Activated gamma-delta T cell (primary cell): ENCODE measurements around the gene SORL1-AS1.
A peak's percentile ranks its signal among the peaks of the same experiment; 100 is the strongest.

ENCODE experiments used
- DNase-seq: peaks from one replicate; lab custom pipeline; 2025; lab: John Stamatoyannopoulos, UW

SORL1-AS1 gene

GRCh38 chr11:121451986-121452608 is 670 bp downstream of the SORL1-AS1 start, which contains the start of gene SORL1:
TSS of gene SORL1 (plus strand) at chr11:121452314. CDS start at chr11:121452332, 18 bp downstream.
- DNase-seq, result peak; percentile 50

GRCh38 chr11:121451178-121451985 is 1.4 kb downstream of the SORL1-AS1 start:
- DNase-seq, result no peak

- no peak for DNase-seq
Observed at GRCh38 chr11:121450401-121450800, 2.4 kb downstream of the SORL1-AS1 start.

DNA sequence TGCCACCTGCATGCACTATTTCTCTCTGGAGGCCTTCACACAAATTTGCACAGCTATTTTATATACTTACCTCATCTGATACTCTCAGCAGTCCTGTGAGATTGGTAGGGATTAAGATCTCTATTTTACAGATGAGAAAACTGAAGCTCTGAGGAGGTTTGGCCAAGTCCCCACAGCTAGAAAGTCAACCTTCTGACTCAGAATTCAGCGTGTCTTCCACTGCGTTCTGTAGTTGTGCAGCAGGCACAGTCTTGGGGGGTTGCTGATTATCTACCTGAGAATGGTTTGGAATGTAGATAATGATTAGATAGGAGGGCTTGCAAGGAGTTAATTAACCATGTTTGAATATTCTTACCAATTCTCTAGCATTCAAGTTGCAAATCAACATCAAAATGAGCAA is 3.1 kb downstream of the SORL1-AS1 start:
- no peak for DNase-seq

DNA sequence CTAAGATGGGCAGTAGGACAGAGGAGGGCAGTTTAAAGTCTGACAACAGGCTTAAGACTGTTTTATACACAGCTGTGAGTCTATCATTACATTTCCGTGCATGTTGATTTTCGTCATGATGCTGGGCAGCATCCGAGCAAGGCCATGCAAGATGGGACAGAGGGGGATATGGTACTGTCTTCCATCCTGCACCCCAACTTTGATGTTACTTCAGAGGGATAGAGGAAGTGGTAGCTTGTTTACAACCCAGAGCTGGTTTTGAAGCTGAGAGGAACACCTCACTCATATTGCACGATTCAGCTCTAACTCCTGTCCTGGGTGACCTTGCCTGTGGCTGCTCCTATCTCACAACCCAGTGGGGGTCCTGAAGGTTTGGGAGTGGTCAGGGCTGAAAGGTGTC is 3.6 kb downstream of the SORL1-AS1 start:
- no peak for DNase-seq

GRCh38 chr11:121448431-121448941 is 4.3 kb downstream of the SORL1-AS1 start:
- DNase-seq, result no peak

GRCh38 chr11:121448011-121448410 is 4.8 kb downstream of the SORL1-AS1 start:
- DNase-seq, result no peak

DNA sequence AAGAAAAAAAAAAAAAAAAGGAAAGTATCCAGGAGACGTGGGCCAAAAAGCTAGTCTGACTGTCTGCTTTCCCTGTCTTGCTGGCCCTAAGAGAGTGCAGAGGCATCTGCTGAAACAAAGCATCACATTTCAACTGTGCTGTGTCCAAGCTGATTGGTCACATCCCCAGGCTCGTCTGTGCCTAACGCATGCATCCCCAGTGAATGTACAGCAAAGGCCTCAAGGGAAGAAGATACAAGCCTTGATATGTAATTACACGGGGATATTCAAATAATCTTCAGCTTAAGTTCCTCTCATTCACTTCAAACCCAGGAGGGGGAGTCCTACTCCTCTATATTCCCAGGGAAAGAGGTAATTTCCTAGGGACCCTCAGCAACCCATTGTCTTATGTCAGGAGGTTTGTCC is 6.0 kb downstream of the SORL1-AS1 start:
- DNase-seq, result no peak

DNA sequence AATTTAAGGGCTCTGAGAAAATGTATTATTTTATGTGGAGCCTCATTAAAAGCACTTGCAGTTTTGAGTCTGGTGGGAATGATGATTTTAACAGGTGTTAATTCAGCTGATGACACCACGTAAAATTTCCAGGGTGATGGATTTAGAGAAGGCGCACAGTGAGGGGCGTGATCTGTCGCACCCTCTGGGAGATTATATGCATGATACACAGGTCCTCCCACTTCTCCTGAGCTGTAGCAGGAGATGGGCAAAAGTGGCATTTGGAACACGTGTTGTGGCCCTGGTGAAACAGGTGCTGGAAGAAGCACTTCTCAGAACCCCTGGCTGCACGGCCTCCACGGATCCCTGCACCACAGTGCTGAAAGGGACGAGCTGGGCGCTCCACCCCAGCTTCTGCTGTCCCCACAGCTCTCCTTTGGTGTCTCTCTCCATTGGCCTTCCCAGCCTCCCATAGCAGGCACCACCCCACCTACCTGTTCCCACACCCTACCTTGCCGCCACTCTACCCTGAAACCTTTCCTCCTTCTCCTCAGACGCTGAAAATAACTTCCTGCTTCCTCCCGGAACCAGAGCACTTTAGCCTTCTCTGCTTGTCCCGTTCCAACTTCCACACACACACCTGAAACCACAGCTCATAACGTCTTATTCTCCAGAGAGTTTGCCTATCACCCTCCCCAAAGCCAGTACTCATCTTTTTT is 7.5 kb downstream of the SORL1-AS1 start:
- DNase-seq, result no peak

- DNase-seq, result no peak
Observed at GRCh38 chr11:121444526-121444925, 8.2 kb downstream of the SORL1-AS1 start.

DNA sequence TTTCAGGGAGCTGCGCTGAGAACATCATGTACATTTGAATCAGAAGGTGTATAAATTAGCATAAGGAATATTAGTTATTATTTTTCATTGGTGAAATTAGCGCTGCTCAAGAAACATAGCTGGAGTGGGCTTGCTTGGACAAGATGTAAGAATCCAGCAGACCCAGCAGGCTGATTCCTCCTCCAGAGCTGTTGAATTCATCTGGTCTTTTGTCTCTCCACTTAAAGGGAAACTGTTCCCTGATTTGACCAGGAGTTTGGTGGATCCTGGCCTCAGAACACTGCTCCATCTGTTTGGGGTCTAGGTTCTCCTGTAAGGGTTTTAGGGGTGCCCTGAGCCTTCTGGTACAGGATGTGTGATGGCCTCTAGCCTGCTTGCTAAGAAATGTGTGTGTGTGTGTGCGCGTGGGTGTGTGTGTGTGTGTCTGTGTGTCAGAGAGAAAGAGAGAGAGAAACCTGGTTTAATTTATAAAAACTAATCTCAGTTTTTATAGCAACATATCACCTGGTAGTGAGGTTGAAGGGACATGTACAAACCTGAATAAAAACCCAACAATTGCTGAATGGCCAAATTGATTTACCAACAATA is 9.0 kb downstream of the SORL1-AS1 start:
- DNase-seq, result no peak

DNA sequence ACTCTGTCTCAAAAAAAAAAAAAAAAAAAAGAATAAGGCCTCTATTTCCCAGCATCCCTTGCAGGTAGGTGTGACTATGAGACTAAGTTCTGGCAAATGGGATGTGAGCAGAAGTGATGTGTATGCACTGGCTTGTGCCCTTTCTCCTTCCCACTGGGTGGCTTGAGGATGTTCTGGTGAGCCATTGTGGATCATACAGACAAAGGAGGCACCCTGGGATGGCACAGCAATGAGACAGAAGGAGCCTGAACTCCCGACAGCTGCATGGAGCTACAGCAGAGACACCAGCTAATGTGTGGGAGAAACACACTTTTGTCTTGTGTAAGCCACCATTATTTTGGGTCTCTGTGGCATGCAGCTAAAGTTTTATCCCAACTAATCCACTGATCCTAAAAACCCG is 11.2 kb downstream of the SORL1-AS1 start:
- no peak for DNase-seq

- DNase-seq, result no peak
Observed at GRCh38 chr11:121439759-121440158, 13.0 kb downstream of the SORL1-AS1 start.

DNA sequence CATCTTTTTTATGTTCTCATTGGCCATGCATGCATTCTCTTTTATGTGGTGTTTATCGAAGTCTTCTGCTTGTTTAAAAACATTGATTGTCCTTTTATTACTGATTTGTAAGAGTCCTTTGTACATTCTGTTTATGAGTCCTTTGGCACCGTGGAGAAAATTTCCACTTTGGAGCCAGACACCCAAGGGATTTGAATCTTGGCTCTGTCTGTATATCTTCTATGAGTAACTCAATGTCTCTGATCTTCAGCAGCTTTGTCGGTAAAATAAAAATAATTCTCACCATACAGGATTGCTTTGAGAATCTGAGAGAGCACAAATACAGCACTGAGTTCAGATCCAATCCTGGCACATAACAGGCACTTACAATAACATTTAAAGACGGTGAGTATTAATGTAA is 13.4 kb downstream of the SORL1-AS1 start:
- no peak for DNase-seq

GRCh38 chr11:121437686-121438078 is 15.1 kb downstream of the SORL1-AS1 start:
- no peak for DNase-seq

DNA sequence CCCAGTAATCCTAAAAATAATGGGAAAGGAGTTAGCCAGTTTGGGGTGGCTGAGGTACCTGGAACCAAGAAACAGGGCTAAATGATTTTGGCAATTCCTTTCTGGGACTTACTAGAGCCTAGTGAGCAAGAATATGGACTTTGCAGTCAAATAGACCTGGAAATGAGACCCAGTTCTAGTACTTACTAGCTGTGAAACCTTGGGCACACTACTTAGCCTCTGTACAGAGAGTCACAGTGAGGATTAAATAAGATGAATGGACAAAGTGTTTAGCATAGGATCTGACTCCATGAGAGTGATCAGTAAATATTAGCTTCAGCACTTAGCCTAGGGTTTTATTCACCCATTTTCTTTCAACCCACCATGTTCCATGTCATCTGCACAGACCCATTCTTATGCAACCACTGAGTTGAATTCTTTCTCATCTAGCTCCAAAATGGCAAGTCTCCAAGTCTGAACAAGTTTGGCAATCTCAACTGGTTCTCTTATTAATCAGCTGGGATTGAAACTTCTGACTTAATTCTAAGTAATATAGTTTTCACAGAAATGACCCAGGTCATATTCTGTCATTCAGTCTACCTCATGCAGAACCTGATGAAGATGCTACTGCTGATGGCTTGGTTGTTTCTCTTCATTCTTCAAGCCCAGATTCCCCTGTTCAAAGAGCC is 15.6 kb downstream of the SORL1-AS1 start:
- DNase-seq, result no peak

DNA sequence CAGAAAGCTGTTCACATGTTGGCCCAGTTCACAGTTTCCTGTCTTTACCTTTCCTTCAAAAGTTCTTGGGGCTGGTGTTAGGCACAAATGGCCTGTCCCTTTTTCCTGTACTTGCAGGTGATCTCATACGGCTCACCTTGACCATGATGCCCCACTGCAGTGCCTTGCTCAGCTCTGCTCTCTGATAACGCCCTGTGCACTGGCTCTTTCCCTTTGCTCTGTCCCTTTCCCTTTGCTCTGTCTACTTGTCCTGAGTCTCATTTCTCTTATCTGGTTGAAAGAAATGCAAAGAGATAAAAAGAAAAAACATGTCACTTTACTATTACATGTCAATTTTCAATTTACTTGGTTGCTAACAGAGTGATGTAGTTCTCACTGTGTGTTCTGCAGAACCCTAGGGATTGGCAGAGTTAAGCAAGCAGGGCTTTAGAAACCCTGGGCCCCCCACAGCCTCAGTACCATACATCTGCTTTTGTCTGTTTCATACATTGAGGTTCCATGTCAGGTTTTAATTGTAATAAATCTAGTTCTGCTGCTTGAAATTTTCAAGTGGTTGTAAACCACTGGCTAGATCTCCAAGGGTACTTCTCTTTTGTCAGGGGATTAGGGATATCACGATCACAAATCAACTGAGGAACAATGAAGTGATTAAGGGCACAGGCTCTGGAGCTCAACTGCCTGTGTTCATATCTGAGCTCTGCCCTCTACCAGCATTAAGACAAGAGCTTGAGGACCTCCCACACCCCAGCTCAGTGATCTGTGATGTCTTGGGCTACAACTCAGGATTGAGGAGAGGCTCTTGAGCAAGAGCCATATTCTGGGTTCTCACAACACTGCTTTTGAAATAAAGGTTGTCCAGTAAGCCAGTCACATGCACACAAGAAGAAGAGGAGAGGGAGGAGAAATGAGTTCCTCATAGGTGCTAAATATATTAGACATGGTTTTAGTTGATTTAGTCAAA is 16.9 kb downstream of the SORL1-AS1 start:
- no peak for DNase-seq

DNA sequence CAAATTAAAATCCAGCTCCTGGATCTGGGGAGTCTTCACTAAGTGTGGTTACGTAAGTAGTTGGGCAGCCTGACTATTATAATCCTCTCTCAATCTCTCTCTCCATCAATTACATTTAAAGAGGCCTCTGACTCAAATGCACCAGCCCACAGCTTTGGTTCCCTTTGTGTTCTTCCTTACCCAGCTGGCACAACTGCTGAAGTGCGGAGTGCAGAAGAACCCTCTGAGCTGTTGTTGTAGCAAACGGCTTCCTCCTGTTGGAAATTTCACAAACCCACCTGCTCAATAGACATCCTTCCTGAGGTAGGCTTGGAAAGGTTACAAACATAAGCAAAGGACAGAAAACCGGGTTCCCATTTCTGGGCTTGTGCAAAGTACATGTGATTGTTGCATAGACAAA is 17.6 kb downstream of the SORL1-AS1 start:
- DNase-seq, result no peak

DNA sequence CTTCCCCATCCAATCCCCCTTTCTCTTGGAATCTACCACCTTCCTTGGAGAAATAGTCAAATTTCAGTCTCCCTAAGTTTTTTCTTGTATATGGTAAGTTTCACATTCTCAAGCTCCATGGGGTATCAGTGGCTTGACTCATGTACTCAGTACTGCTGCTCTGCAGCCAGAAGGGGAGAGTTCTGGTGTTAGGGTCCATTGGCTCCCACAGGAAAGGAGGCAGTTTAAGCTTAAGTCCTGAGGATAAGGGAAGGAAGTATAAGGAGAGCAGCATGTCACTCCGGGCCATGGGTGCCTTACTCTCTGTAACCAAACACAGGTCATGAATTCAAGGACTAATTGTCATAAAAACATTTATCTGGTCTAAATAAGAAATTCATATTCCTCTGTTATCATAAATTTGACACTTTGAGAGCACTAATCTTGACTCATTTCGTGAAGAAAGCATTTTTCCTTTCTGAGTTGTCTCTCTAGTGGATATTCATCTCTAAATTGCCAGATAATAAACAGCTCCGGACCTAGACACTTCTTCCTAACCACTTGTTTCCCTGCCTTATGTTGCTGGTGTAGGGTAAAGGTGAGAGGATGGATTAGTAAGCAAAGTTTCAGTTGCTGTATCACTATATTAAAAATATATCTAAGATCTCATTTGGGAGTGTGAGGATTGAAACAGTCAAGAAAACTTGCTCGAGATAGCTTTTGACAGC is 20.8 kb downstream of the SORL1-AS1 start:
- no peak for DNase-seq

DNA sequence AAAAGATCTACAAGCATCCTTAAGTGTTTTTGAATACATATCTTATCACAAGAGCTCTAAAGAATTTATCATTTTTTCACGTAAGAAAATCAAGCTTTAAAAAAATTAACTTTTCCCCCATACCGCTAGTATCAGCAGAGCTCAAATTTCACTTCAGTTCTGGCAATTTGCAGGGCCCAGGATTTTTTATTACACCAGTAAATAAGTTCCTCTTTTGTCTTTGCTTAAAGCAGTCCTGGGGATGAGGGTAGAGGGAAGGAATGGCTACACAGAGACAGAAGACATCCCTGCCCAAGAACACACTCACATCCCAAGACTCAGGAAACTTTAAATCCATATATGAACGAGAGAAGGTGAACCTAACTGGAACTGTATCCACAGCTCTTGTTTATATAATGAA is 23.2 kb downstream of the SORL1-AS1 start:
- DNase-seq, result no peak
